Fibroblast of pulmonary artery (primary cell): ENCODE measurements around the gene PDGFD.

ENCODE experiments used
- DNase-seq: peaks from one replicate; pipeline ENCODE4 v3.0.0-alpha.2; 2010; ENCODE audit warnings: low read depth
- H3K4me3 ChIP-seq: replicated peaks from 2 replicates; pipeline ENCODE4 v1.5.1; 2011; ENCODE audit warnings: low read depth, mild to moderate bottlenecking, control low read depth, low read length, moderate library complexity
- TF ChIP-seq, protein P1 (sequence below): IDR thresholded peaks from 2 replicates; pipeline ENCODE4 v1.5.1; 2011; ENCODE audit warnings: mild to moderate bottlenecking, control low read depth, low read length, inconsistent platforms; ENCODE audit errors: missing control alignments

PDGFD gene

DNA sequence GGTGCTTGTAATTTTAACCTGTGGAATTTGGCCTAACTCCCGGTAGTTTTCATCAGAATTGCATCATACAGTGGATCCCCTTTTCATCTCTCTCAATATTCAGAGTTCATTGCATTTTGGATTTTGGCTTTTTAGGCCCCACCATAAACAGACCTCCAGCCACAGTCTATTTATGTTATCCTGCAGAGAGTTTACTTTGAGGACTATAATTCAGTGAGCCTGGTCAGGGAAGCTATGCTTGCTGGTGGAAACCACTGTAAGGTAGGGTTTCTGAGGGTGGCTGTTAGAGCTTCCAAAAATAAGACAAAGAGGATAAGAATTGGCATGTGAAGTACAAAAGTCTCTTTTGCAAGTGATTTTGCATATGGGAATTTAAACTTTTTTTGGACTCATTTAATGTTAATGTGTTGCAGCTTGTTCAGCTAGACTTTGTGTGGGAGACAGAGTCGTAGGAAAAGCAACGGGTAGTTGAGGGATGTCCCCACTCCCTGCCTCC lies 162.3 kb downstream of the PDGFD start:
- H3K4me3 ChIP-seq, result no peak overlapping the region
- TF ChIP-seq, protein P1, sequence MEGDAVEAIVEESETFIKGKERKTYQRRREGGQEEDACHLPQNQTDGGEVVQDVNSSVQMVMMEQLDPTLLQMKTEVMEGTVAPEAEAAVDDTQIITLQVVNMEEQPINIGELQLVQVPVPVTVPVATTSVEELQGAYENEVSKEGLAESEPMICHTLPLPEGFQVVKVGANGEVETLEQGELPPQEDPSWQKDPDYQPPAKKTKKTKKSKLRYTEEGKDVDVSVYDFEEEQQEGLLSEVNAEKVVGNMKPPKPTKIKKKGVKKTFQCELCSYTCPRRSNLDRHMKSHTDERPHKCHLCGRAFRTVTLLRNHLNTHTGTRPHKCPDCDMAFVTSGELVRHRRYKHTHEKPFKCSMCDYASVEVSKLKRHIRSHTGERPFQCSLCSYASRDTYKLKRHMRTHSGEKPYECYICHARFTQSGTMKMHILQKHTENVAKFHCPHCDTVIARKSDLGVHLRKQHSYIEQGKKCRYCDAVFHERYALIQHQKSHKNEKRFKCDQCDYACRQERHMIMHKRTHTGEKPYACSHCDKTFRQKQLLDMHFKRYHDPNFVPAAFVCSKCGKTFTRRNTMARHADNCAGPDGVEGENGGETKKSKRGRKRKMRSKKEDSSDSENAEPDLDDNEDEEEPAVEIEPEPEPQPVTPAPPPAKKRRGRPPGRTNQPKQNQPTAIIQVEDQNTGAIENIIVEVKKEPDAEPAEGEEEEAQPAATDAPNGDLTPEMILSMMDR, result no peak
- peak; percentile 59 for DNase-seq

DNA sequence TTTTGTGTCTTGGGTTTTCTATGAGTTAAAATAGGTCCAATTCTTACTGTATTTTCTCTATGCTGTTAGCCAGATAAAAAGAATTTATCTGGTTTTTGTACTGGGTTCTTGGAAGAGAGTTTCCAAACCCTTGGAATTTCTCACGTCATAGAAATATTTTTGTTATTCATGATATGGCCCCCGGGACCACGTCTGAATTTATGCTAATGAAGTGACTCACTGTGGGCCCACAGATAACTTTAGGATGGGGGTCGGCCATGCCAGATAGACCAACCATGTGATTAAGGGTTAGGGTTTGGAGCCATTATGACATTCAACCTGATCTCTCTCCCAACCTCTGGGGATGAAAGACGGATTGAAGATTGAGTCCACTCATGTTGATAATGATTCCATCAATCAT lies 163.1 kb downstream of the PDGFD start:
- no peak overlapping the region for H3K4me3 ChIP-seq
- peak; percentile 78 for DNase-seq
- TF ChIP-seq, protein P1, result no peak

- TF ChIP-seq, protein P1, result no peak
- H3K4me3 ChIP-seq, result no peak overlapping the region
These were observed 165.0 kb downstream of the PDGFD start for GRCh38 chr11:103998826-103999508.

DNA sequence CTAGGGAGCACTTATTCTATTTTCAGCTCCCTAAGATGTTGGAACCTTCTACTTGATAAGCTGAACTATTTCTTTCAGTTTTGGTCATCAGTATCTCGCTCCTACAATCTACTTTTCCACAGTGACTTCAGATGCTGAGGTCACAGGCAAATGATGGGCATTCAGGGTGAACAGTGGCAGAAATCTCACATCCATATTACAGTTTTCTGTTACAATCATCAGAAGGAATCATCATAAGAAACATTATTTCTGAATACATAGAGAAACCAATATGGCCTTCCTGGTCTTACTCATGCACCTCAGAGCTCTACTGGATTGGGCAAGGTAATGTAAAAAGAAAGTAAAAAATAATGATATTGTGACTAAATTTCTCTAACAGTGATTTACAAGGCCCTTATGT lies 166.9 kb downstream of the PDGFD start:
- H3K4me3 ChIP-seq, result no peak overlapping the region
- TF ChIP-seq, protein P1, result no peak
- DNase-seq, result no peak

More at GRCh38 chr11:103998826-103999508, 165.0 kb downstream of the PDGFD start:
- no peak for DNase-seq

GRCh38 chr11:103995896-103996295 lies 168.1 kb downstream of the PDGFD start:
- no peak for DNase-seq
- TF ChIP-seq, protein P1, result no peak

GRCh38 chr11:103994518-103994917 lies 169.4 kb downstream of the PDGFD start:
- TF ChIP-seq, protein P1, result no peak
- DNase-seq, result no peak
- no peak overlapping the region for H3K4me3 ChIP-seq

More at GRCh38 chr11:103995896-103996295, 168.1 kb downstream of the PDGFD start:
- no peak overlapping the region for H3K4me3 ChIP-seq

DNA sequence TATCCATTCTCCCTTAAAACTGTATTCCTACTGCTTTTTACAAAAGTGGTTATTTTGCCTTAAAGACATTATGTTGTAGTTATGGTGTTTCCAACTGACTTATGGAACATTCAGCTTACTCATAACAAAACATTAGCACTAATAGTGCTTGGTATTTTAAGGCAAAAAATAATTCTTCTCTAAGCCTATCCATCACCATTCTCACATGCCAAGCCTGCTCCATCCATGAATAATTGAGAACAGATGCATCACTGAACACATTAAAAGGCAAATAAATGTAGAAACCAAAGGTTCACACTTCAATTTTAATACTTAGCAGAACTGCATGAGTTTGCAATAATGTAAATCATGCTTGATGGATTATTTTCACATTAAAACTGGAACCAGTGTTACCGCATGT lies 169.9 kb downstream of the PDGFD start:
- H3K4me3 ChIP-seq, result no peak overlapping the region
- TF ChIP-seq, protein P1, result no peak
- DNase-seq, result no peak
